ENCODE measurements around the gene POLE2.

DNA sequence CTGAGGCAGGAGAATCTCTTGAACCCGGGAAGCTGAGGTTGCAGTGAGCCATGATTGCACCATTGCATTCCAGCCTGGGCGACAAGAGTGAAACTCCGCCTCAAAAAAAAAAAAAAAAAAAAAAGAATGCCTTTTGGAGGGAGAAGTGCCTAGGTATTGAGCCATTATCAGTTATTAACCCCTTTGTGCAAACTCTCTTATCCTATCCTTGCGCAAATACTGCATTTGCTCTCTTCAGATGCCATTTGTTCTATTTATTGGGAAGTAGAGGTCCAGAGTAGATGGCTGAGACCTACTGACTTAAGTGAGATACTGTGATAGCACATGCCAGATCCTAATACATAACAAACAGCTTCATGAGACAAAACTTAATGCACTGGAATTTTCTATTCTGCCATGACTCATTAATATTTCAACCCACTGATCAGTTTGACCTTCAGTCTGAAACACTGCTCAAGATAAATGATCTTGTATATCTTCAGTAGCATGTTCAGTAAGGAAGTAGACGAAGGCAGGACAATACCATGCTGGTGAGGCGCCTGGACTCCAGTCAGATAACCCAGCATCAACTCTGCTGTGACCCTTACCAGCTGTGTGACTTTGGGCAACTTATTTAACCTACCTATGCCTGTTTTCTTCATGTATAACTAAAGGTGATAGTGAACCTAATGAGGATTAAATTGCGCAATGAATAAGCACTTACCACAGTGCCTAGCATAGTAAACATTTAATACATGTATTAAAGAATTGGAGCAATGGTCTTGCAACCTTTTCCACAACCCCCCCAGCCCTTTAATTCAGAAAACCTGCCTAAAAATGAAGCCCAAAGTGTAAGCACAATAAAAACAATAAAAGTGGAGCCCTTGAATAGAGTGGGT, 47.2 kb downstream of the POLE2 start:
- TF ChIP-seq POLR2A (IDR thresholded peaks at IDR 0.05), result no peak
- TF ChIP-seq, protein P1, sequence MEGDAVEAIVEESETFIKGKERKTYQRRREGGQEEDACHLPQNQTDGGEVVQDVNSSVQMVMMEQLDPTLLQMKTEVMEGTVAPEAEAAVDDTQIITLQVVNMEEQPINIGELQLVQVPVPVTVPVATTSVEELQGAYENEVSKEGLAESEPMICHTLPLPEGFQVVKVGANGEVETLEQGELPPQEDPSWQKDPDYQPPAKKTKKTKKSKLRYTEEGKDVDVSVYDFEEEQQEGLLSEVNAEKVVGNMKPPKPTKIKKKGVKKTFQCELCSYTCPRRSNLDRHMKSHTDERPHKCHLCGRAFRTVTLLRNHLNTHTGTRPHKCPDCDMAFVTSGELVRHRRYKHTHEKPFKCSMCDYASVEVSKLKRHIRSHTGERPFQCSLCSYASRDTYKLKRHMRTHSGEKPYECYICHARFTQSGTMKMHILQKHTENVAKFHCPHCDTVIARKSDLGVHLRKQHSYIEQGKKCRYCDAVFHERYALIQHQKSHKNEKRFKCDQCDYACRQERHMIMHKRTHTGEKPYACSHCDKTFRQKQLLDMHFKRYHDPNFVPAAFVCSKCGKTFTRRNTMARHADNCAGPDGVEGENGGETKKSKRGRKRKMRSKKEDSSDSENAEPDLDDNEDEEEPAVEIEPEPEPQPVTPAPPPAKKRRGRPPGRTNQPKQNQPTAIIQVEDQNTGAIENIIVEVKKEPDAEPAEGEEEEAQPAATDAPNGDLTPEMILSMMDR (IDR thresholded peaks at IDR 0.05 in 8 of 11, conservative IDR thresholded peaks at IDR 0.05 in 3 of 11), result no peak

Data from spleen (tissue), 7 donors.